NCI-H2029 (cell line): ENCODE data around the gene ZDHHC22.

ENCODE experiments used
- DNase-seq: peaks from one replicate; lab custom pipeline; 2025; lab: John Stamatoyannopoulos, UW

Gene ZDHHC22

GRCh38 chr14:77157740-77158139 is 16.1 kb upstream of the ZDHHC22 start:
- DNase-seq = no peak

GRCh38 chr14:77155083-77155482 is 13.5 kb upstream of the ZDHHC22 start:
- DNase-seq = no peak

- no peak for DNase-seq
These were observed 12.8 kb upstream of the ZDHHC22 start for GRCh38 chr14:77154421-77154820.

- DNase-seq = no peak
These were observed 12.2 kb upstream of the ZDHHC22 start for GRCh38 chr14:77153802-77154201.

GRCh38 chr14:77151918-77152588 is 10.5 kb upstream of the ZDHHC22 start:
- DNase-seq = no peak

GRCh38 chr14:77151245-77151644 is 9.7 kb upstream of the ZDHHC22 start:
- DNase-seq = no peak

- peak; percentile 48 for DNase-seq
These were observed 7.1 kb upstream of the ZDHHC22 start for GRCh38 chr14:77148510-77149231.

GRCh38 chr14:77145975-77146740 is 4.6 kb upstream of the ZDHHC22 start:
- no peak for DNase-seq

GRCh38 chr14:77144412-77145115 is 3.0 kb upstream of the ZDHHC22 start:
- DNase-seq = no peak

GRCh38 chr14:77143071-77143470 is 1.5 kb upstream of the ZDHHC22 start:
- no peak for DNase-seq

- DNase-seq = no peak
These were observed 612 bp upstream of the ZDHHC22 start for GRCh38 chr14:77142005-77142800.

- DNase-seq = no peak
These were observed 1.0 kb downstream of the ZDHHC22 start for GRCh38 chr14:77140359-77141213.

GRCh38 chr14:77139540-77140358 is 1.8 kb downstream of the ZDHHC22 start:
- DNase-seq = no peak

GRCh38 chr14:77139022-77139421 is 2.6 kb downstream of the ZDHHC22 start:
- no peak for DNase-seq

GRCh38 chr14:77133720-77134338 is 7.8 kb downstream of the ZDHHC22 start:
- no peak for DNase-seq

- no peak for DNase-seq
These were observed 9.6 kb downstream of the ZDHHC22 start for GRCh38 chr14:77131871-77132486.

GRCh38 chr14:77131206-77131605 is 10.4 kb downstream of the ZDHHC22 start:
- no peak for DNase-seq

GRCh38 chr14:77130386-77130785 is 11.2 kb downstream of the ZDHHC22 start:
- no peak for DNase-seq

GRCh38 chr14:77128414-77128891 is 13.1 kb downstream of the ZDHHC22 start:
- DNase-seq = no peak
